Liver (tissue), 9 donors: ENCODE results near the gene IDH3B. TPM values are rescaled to one million over a fixed set of nuclear protein-coding genes. Genes with fewer than 3 reads are reported as not detected.

ENCODE experiments used
- DNase-seq: peaks from one replicate; pipeline ENCODE4 v3.0.0-alpha.2; 2017; ENCODE audit warnings: low spot score
- H3K27ac ChIP-seq, 2 donors: one replicate each; pipeline ENCODE4 v1.7.0; 2013; ENCODE audit warnings: inconsistent platforms in 2 of 2, low read length in 2 of 2, control low read depth in 1 of 2, low read depth in 1 of 2, mild to moderate bottlenecking in 1 of 2
- H3K27me3 ChIP-seq, 4 donors: one replicate each; pipeline versions ENCODE4 v1.6.1 to v1.7.0; 2013; ENCODE audit warnings: low read length in 3 of 4, inconsistent platforms in 1 of 4, mild to moderate bottlenecking in 1 of 4, moderate library complexity in 1 of 4; ENCODE audit not compliant: control insufficient read depth in 4 of 4, insufficient read depth in 4 of 4
- H3K36me3 ChIP-seq, 4 donors: one replicate each; pipeline versions ENCODE4 v1.6.1 to v1.7.0; 2013; ENCODE audit warnings: low read length in 3 of 4, mild to moderate bottlenecking in 3 of 4, low read depth in 1 of 4, moderate library complexity in 1 of 4; ENCODE audit not compliant: control insufficient read depth in 4 of 4, insufficient read depth in 3 of 4
- H3K4me1 ChIP-seq, 4 donors: one replicate each; pipeline versions ENCODE4 v1.6.1 to v1.7.0; 2013; ENCODE audit warnings: low read length in 3 of 4, mild to moderate bottlenecking in 3 of 4, moderate library complexity in 1 of 4; ENCODE audit not compliant: control insufficient read depth in 4 of 4, insufficient read depth in 4 of 4
- H3K4me3 ChIP-seq, 3 donors: one replicate each; pipeline versions ENCODE4 v1.6.1 to v1.7.0; 2013; ENCODE audit warnings: low read length in 3 of 3, control low read depth in 1 of 3, low read depth in 1 of 3, mild to moderate bottlenecking in 1 of 3
- H3K9ac ChIP-seq, 2 donors: one replicate each; pipeline ENCODE4 v1.7.0; 2013; ENCODE audit warnings: low read length in 2 of 2, mild to moderate bottlenecking in 2 of 2, moderate library complexity in 2 of 2, control low read depth in 1 of 2, low read depth in 1 of 2
- H3K9me3 ChIP-seq, 4 donors: one replicate each; pipeline versions ENCODE4 v1.6.1 to v1.7.0; 2013; ENCODE audit warnings: low read length in 3 of 4; ENCODE audit not compliant: control insufficient read depth in 4 of 4
- EGR1 ChIP-seq, 2 donors: IDR thresholded peaks; 2 replicates each; pipeline ENCODE4 v1.6.1; 2016 to 2018; ENCODE audit warnings: antibody characterized with exemption in 2 of 2, low read depth in 2 of 2
- FOXA1 ChIP-seq: IDR thresholded peaks from 2 replicates; pipeline ENCODE4 v1.6.1; 2016; ENCODE audit warnings: antibody characterized with exemption
- FOXA2 ChIP-seq: IDR thresholded peaks from 2 replicates; pipeline ENCODE4 v1.6.1; 2016; ENCODE audit warnings: antibody characterized with exemption
- GABPA ChIP-seq, 2 donors: IDR thresholded peaks in 1 of 2; conservative IDR thresholded peaks in 1 of 2; 2 replicates each; pipeline ENCODE4 v1.6.1; 2016; ENCODE audit warnings: antibody characterized with exemption in 2 of 2, mild to moderate bottlenecking in 1 of 2, moderate library complexity in 1 of 2
- HNF4A ChIP-seq, 2 donors: conservative IDR thresholded peaks; 2 replicates each; pipeline ENCODE4 v1.6.1; 2016; ENCODE audit warnings: antibody characterized with exemption in 2 of 2, mild to moderate bottlenecking in 2 of 2
- HNF4G ChIP-seq: IDR thresholded peaks from 2 replicates; pipeline ENCODE4 v1.6.1; 2016; ENCODE audit warnings: antibody characterized with exemption
- JUND ChIP-seq, 2 donors: IDR thresholded peaks; 2 replicates each; pipeline ENCODE4 v1.6.1; 2016; ENCODE audit warnings: antibody characterized with exemption in 2 of 2
- NR2F2 ChIP-seq: IDR thresholded peaks from 2 replicates; pipeline ENCODE4 v1.6.1; 2016; ENCODE audit warnings: antibody characterized with exemption
- RAD21 ChIP-seq, 2 donors: IDR thresholded peaks; 2 replicates each; pipeline ENCODE4 v1.6.1; 2016; ENCODE audit warnings: antibody characterized with exemption in 2 of 2, mild to moderate bottlenecking in 2 of 2
- RXRA ChIP-seq, 2 donors: IDR thresholded peaks; 2 replicates each; pipeline ENCODE4 v1.6.1; 2017 to 2018; ENCODE audit warnings: antibody characterized with exemption in 2 of 2, mild to moderate bottlenecking in 1 of 2
- SP1 ChIP-seq: IDR thresholded peaks from 2 replicates; pipeline ENCODE4 v1.6.1; 2018; ENCODE audit warnings: antibody characterized with exemption, mild to moderate bottlenecking
- TAF1 ChIP-seq: conservative IDR thresholded peaks from 2 replicates; pipeline ENCODE4 v1.6.1; 2016; ENCODE audit warnings: antibody characterized with exemption, mild to moderate bottlenecking
- YY1 ChIP-seq: IDR thresholded peaks from 2 replicates; pipeline ENCODE4 v1.6.1; 2016; ENCODE audit warnings: antibody characterized with exemption, mild to moderate bottlenecking
- WGBS: extraction: QIAGEN DNeasy Blood & Tissue Kit; methylation state at CpG from one replicate; pipeline ENCODE4 v1.1.7; 2013; 5-methylcytosine and 5-hydroxymethylcytosine counted together
- polyA plus RNA-seq, 2 donors: library from polyadenylated mRNA; stranded (reverse) in 1 of 2; unstranded in 1 of 2; fragments of 200-250 nt in 1 of 2; fragments of >200 nt in 1 of 2; fragmentation: Nextera tagmentation in 1 of 2; extraction: Ambion mirVana in 1 of 2; gene quantifications; one replicate each; pipeline versions ENCODE4 v1.2.1 to v1.2.3, GENCODE V29; 2013 to 2015
- total RNA-seq, 2 donors: library from RNA; depleted of rRNA; stranded (reverse); fragments of >200 nt; gene quantifications; one replicate each; pipeline ENCODE4 v1.2.3, GENCODE V29; 2014
- TF ChIP-seq, protein P1 (sequence below): IDR thresholded peaks from 2 replicates; pipeline ENCODE4 v1.6.1; 2016; ENCODE audit warnings: antibody characterized with exemption, mild to moderate bottlenecking
- TF ChIP-seq, protein P2 (sequence below): fragments of 150-350 bp; IDR thresholded peaks from 2 replicates; pipeline ENCODE4 v1.5.1; 2017; ENCODE audit warnings: improper control_type of control experiment, low read depth, low read length; ENCODE audit not compliant: missing input control
- TF ChIP-seq, protein P3 (sequence below): IDR thresholded peaks from 2 replicates; pipeline ENCODE4 v1.6.1; 2016; ENCODE audit warnings: antibody characterized with exemption
- TF ChIP-seq, protein P4 (sequence below): IDR thresholded peaks from 2 replicates; pipeline ENCODE4 v1.6.1; 2016; ENCODE audit warnings: antibody characterized with exemption
- TF ChIP-seq, protein P5 (sequence below): IDR thresholded peaks from 2 replicates; pipeline ENCODE4 v1.6.1; 2016; ENCODE audit warnings: antibody characterized with exemption
- donor health status: healthy.
- donor health status: healthy.
- donor health status: healthy.
- donor health status: healthy.
- donor health status: healthy.

IDH3B gene
- 10 to 100 TPM; 34.3 to 68.6 TPM for total RNA-seq
- polyA plus RNA-seq: 10 to 100 TPM; 49.3 to 56.2 TPM

DNA sequence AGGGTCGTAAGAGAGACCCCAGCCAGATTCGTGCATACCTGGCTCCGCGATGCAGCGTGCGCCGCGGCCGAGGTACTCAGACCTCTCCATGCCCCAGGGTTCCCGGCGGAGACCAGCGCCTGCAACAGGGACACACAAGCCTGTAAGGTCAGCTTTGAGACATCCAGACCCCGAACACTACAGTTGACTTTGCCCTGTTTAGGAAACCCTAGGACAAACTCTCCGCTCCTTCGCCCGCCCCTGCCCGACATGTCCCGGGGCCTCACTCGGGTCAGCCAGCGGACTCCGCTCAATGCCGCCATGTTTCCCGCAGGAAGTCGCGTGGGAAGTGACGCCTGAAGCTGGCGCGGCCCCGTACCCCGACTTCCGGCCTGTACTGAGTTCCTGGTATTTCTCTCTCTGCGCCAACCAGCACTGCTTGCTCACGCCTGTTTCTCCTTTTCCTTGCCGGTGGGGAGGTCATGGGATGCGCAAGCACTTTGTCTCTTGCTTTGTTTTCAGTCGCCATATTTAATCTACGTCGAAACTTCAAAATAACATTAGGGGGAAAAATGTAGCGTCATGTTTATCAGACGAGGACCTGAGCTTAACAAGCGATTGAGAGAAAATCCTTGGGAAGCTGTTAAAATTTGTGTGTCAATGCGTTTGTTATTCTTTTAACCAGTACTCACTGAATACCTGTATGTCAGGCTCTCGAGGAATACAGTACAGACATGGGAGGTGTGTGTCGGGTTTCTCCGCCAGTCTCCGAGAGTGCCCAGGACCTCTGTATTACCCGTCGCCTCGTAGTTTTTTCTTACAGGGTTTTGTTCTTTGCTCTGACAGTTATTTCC lies at the start of gene IDH3B:
TSS of gene IDH3B (minus strand) at position 330 of the 833 bp plus-strand sequence. CDS start at position 302, 28 bp downstream.
- Histone ChIP-seq H3K9ac (peak within 1 kb of the TSS; percentile 98 to 99), H3K27me3 (no peaks in the 10 kb centered on the region), H3K36me3 (peaks cover 5 to 30% (median 20%) of the 10 kb centered on the region in 4 donors), H3K27ac (peak within 1 kb of the TSS; percentile 86 to 98), H3K4me1 (peaks cover 1 to 14% (median 13%) of the 10 kb centered on the region in 4 donors), H3K4me3 (peak within 1 kb of the TSS; percentile 79 to 100 (median 98)), H3K9me3 (no peaks in the 10 kb centered on the region)
- TF ChIP-seq, protein P1, sequence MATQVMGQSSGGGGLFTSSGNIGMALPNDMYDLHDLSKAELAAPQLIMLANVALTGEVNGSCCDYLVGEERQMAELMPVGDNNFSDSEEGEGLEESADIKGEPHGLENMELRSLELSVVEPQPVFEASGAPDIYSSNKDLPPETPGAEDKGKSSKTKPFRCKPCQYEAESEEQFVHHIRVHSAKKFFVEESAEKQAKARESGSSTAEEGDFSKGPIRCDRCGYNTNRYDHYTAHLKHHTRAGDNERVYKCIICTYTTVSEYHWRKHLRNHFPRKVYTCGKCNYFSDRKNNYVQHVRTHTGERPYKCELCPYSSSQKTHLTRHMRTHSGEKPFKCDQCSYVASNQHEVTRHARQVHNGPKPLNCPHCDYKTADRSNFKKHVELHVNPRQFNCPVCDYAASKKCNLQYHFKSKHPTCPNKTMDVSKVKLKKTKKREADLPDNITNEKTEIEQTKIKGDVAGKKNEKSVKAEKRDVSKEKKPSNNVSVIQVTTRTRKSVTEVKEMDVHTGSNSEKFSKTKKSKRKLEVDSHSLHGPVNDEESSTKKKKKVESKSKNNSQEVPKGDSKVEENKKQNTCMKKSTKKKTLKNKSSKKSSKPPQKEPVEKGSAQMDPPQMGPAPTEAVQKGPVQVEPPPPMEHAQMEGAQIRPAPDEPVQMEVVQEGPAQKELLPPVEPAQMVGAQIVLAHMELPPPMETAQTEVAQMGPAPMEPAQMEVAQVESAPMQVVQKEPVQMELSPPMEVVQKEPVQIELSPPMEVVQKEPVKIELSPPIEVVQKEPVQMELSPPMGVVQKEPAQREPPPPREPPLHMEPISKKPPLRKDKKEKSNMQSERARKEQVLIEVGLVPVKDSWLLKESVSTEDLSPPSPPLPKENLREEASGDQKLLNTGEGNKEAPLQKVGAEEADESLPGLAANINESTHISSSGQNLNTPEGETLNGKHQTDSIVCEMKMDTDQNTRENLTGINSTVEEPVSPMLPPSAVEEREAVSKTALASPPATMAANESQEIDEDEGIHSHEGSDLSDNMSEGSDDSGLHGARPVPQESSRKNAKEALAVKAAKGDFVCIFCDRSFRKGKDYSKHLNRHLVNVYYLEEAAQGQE: peak; percentile 77
- TF ChIP-seq GABPA (IDR thresholded peaks at IDR 0.05 in 1 of 2, conservative IDR thresholded peaks at IDR 0.05 in 1 of 2) (peak; percentile 99 to 100), NR2F2 (peak; percentile 69), FOXA2 (no peak), SP1 (peak; percentile 68), FOXA1 (peak; percentile 42), HNF4G (no peak), EGR1 (IDR thresholded peaks at IDR 0.05; ENCODE audit: low read depth in 2 of 2) (peak; percentile 80 to 99), YY1 (peak; percentile 99), TAF1 (peak; percentile 82), RXRA (IDR thresholded peaks at IDR 0.05) (peak; percentile 49 to 68), HNF4A (conservative IDR thresholded peaks at IDR 0.05) (peak in 1 of 2 donors; percentile 13)
- TF ChIP-seq, protein P2, sequence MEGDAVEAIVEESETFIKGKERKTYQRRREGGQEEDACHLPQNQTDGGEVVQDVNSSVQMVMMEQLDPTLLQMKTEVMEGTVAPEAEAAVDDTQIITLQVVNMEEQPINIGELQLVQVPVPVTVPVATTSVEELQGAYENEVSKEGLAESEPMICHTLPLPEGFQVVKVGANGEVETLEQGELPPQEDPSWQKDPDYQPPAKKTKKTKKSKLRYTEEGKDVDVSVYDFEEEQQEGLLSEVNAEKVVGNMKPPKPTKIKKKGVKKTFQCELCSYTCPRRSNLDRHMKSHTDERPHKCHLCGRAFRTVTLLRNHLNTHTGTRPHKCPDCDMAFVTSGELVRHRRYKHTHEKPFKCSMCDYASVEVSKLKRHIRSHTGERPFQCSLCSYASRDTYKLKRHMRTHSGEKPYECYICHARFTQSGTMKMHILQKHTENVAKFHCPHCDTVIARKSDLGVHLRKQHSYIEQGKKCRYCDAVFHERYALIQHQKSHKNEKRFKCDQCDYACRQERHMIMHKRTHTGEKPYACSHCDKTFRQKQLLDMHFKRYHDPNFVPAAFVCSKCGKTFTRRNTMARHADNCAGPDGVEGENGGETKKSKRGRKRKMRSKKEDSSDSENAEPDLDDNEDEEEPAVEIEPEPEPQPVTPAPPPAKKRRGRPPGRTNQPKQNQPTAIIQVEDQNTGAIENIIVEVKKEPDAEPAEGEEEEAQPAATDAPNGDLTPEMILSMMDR: no peak
- TF ChIP-seq, protein P3, sequence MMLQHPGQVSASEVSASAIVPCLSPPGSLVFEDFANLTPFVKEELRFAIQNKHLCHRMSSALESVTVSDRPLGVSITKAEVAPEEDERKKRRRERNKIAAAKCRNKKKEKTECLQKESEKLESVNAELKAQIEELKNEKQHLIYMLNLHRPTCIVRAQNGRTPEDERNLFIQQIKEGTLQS: peak; percentile 49
- TF ChIP-seq, protein P4, sequence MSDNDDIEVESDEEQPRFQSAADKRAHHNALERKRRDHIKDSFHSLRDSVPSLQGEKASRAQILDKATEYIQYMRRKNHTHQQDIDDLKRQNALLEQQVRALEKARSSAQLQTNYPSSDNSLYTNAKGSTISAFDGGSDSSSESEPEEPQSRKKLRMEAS: no peak
- WGBS: 10% methylated on average over 49 of the region's 49 CpGs
- DNase-seq: peak; percentile 91

DNA sequence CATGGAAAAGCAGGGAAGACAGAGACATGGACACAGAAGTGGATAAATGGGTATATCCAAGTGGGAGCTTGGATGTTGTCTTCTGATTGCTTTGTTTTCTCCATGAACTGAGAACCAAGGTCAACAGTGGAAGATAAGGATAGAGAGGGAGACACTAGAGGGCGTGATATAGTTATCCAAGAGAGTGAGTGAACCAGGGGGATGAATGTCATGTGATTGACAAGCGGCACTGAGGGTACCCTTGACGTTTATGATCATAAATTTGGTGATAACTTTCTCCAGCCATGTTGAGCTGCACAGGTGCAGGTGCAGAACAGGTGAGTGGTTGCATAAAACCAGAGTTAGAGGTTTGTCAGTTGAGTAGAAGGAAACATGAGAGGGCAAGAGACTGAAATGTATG lies 49.3 kb upstream of the IDH3B start:
- Histone ChIP-seq H3K9me3 (peaks cover 0 to 4% (median 1%) of the 10 kb centered on the region in 4 donors), H3K36me3 (no peaks in the 10 kb centered on the region), H3K27me3 (peaks cover 0 to 7% (median 0%) of the 10 kb centered on the region in 4 donors), H3K4me3 (no peak overlapping the region), H3K4me1 (no peaks in the 10 kb centered on the region), H3K9ac (no peak overlapping the region), H3K27ac (no peak overlapping the region)
- DNase-seq: no peak
- WGBS: 22% methylated on average over 3 of the region's 3 CpGs
- TF ChIP-seq NR2F2 (no peak), JUND (IDR thresholded peaks at IDR 0.05) (no peak), RAD21 (IDR thresholded peaks at IDR 0.05) (peak; percentile 48 to 74), TAF1 (no peak), HNF4A (conservative IDR thresholded peaks at IDR 0.05) (no peak), FOXA2 (no peak)
- TF ChIP-seq, protein P5, sequence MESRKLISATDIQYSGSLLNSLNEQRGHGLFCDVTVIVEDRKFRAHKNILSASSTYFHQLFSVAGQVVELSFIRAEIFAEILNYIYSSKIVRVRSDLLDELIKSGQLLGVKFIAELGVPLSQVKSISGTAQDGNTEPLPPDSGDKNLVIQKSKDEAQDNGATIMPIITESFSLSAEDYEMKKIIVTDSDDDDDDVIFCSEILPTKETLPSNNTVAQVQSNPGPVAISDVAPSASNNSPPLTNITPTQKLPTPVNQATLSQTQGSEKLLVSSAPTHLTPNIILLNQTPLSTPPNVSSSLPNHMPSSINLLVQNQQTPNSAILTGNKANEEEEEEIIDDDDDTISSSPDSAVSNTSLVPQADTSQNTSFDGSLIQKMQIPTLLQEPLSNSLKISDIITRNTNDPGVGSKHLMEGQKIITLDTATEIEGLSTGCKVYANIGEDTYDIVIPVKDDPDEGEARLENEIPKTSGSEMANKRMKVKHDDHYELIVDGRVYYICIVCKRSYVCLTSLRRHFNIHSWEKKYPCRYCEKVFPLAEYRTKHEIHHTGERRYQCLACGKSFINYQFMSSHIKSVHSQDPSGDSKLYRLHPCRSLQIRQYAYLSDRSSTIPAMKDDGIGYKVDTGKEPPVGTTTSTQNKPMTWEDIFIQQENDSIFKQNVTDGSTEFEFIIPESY: no peak
- TF ChIP-seq, protein P1: no peak
